HG03097 (cell line): ENCODE measurements around the gene KCNJ4.
A peak's percentile ranks its signal among the peaks of the same experiment; 100 is the strongest.
"Not testable (repeated sequence)": the region's sequence is repeated elsewhere in the genome, so short reads cannot be mapped to it uniquely, and the experiment has no call there.

Source experiments
- ATAC-seq: cut with Tn5 transposase; IDR thresholded peaks from one replicate; pipeline ENCODE4 v1.9.1; 2021; ENCODE audit not compliant: unreplicated experiment, low FRiP score

The KCNJ4 gene

GRCh38 chr22:38416621-38417251 is 38.3 kb downstream of the KCNJ4 start:
- no peak for ATAC-seq

- ATAC-seq: no peak
Observed at GRCh38 chr22:38415561-38416321, 39.3 kb downstream of the KCNJ4 start.

- ATAC-seq: no peak
Observed at GRCh38 chr22:38415046-38415445, 40.0 kb downstream of the KCNJ4 start.

- ATAC-seq: no peak
Observed at GRCh38 chr22:38414009-38414395, 41.0 kb downstream of the KCNJ4 start.

GRCh38 chr22:38413085-38414008 is 41.7 kb downstream of the KCNJ4 start:
- no peak for ATAC-seq

GRCh38 chr22:38412435-38413084 is 42.4 kb downstream of the KCNJ4 start:
- no peak for ATAC-seq

GRCh38 chr22:38411016-38411415 is 44.0 kb downstream of the KCNJ4 start:
- ATAC-seq: no peak

- not testable (repeated sequence) for ATAC-seq
Observed at GRCh38 chr22:38409916-38410315, 45.1 kb downstream of the KCNJ4 start.

- ATAC-seq: no peak
Observed at GRCh38 chr22:38406617-38407016, 48.4 kb downstream of the KCNJ4 start.

GRCh38 chr22:38404419-38404818 is 50.6 kb downstream of the KCNJ4 start:
- no peak for ATAC-seq

- no peak for ATAC-seq
Observed at GRCh38 chr22:38403812-38404211, 51.2 kb downstream of the KCNJ4 start.

- ATAC-seq: no peak
Observed at GRCh38 chr22:38402204-38402603, 52.8 kb downstream of the KCNJ4 start.

- no peak for ATAC-seq
Observed at GRCh38 chr22:38401336-38402084, 53.5 kb downstream of the KCNJ4 start.

- not testable (repeated sequence) for ATAC-seq
Observed at GRCh38 chr22:38400256-38400655, 54.7 kb downstream of the KCNJ4 start.

GRCh38 chr22:38398609-38399461 is 56.2 kb downstream of the KCNJ4 start:
- no peak for ATAC-seq

- not testable (repeated sequence) for ATAC-seq
Observed at GRCh38 chr22:38398181-38398608, 56.8 kb downstream of the KCNJ4 start.

GRCh38 chr22:38397189-38398085 is 57.6 kb downstream of the KCNJ4 start:
- peak; percentile 36 for ATAC-seq
